A549 (cell line): Measurements from ENCODE around the gene MEIS1. TPM values are rescaled to one million over a fixed set of nuclear protein-coding genes. Genes with fewer than 3 reads are reported as not detected.

Source experiments
- ATAC-seq, 2 experiments: fragments of 200-7000 bp in 1 of 2; fragments of >200 bp in 1 of 2; cut with Nextera tagmentation in 1 of 2; cut with Tn5 transposase in 1 of 2; 3 replicates each; pipeline versions ENCODE4 v1.8.0 to v1.9.1; 2018 to 2020; ENCODE audit warnings: mild to moderate bottlenecking in 1 of 2, moderate library complexity in 1 of 2
- CTCF ChIA-PET: fragments of 300-600 bp; sonication (Branson Sonifier 250); formaldehyde crosslinking; extraction: SDS; loops from one replicate; lab custom pipeline; 2021; ENCODE audit warnings: antibody characterized with exemption, inconsistent platforms; lab: Yijun Ruan, JAX
- POLR2A ChIA-PET: fragments of 350-600 bp; formaldehyde crosslinking; extraction: SDS; loops from one replicate; lab custom pipeline; 2021; ENCODE audit warnings: antibody characterized with exemption, inconsistent platforms; lab: Yijun Ruan, JAX
- DNase-seq, 2 experiments: peaks; one replicate each; pipeline versions ENCODE4 v3.0.0 to v3.0.0-alpha.2; 2011 to 2016; ENCODE audit warnings: low read depth in 1 of 2, low spot score in 1 of 2
- FAIRE-seq: peaks from 2 replicates; lab custom pipeline; 2011; peaks lifted over from hg19 to GRCh38; lab: Jason Lieb, UNC
- H3K27ac ChIP-seq, 2 experiments: fragments of >200 bp; sonication (Bioruptor Twin); formaldehyde crosslinking; 3 replicates each; pipeline ENCODE4 v1.5.1; 2016 to 2017
- H3K4me1 ChIP-seq: fragments of >200 bp; sonication (Bioruptor Twin); formaldehyde crosslinking; 3 replicates; pipeline ENCODE4 v1.6.1; 2016
- H3K4me2 ChIP-seq: fragments of >200 bp; sonication (Bioruptor Twin); formaldehyde crosslinking; 3 replicates; pipeline ENCODE4 v1.6.1; 2016
- H3K4me3 ChIP-seq: fragments of >200 bp; sonication (Bioruptor Twin); formaldehyde crosslinking; 3 replicates; pipeline ENCODE4 v1.5.1; 2016
- H3K9me3 ChIP-seq: fragments of >200 bp; sonication (Bioruptor Twin); formaldehyde crosslinking; 3 replicates; pipeline ENCODE4 v1.6.1; 2016
- ATOH8 ChIP-seq: fragments of 250-450 bp; sonication (Bioruptor Pico); IDR thresholded peaks from 2 replicates; pipeline ENCODE4 v1.5.0; 2020; ENCODE audit warnings: low read depth, mild to moderate bottlenecking, moderate library complexity
- BHLHE40 ChIP-seq: IDR thresholded peaks from 2 replicates; pipeline ENCODE4 v1.6.1; 2012; ENCODE audit warnings: low read depth, low read length, inconsistent platforms
- CHD2 ChIP-seq: fragments of 150-350 bp; IDR thresholded peaks from 2 replicates; pipeline ENCODE4 v1.6.1; 2014; ENCODE audit warnings: low read length; ENCODE audit not compliant: partially characterized antibody
- ELK1 ChIP-seq: fragments of 150-350 bp; IDR thresholded peaks from 2 replicates; pipeline ENCODE4 v1.6.1; 2014; ENCODE audit warnings: low read depth, mild to moderate bottlenecking, low read length
- EP300 ChIP-seq, 2 experiments: fragments of >200 bp; sonication (Bioruptor Twin); formaldehyde crosslinking; IDR thresholded peaks; 2 replicates in 1 of 2; 3 replicates in 1 of 2; pipeline ENCODE4 v1.6.1; 2016 to 2017
- FOSL2 ChIP-seq, 2 experiments: fragments of 450-650 bp in 1 of 2; fragments of >200 bp in 1 of 2; sonication (Bioruptor Twin) in 1 of 2; formaldehyde crosslinking; IDR thresholded peaks; 2 replicates each; pipeline versions ENCODE4 v1.5.0 to v1.6.1; 2016 to 2020; ENCODE audit warnings: mild to moderate bottlenecking in 1 of 2, moderate library complexity in 1 of 2
- HOXA7 ChIP-seq: fragments of 250-450 bp; sonication (Bioruptor Pico); IDR thresholded peaks from 2 replicates; pipeline ENCODE4 v1.5.0; 2020; ENCODE audit warnings: mild to moderate bottlenecking, moderate library complexity
- HOXB13 ChIP-seq: fragments of 250-450 bp; sonication (Bioruptor Pico); IDR thresholded peaks from 2 replicates; pipeline ENCODE4 v1.5.0; 2020; ENCODE audit warnings: low read depth, mild to moderate bottlenecking, moderate library complexity
- JUN ChIP-seq, 2 experiments: fragments of >200 bp; sonication (Bioruptor Twin); formaldehyde crosslinking; IDR thresholded peaks; 2 replicates in 1 of 2; 3 replicates in 1 of 2; pipeline ENCODE4 v1.6.1; 2016 to 2017
- KDM1A ChIP-seq: fragments of 200-600 bp; sonication (generic); IDR thresholded peaks from 2 replicates; pipeline ENCODE4 v1.6.1; 2016; ENCODE audit warnings: low read depth, mild to moderate bottlenecking
- MAZ ChIP-seq: fragments of 150-350 bp; IDR thresholded peaks from 2 replicates; pipeline ENCODE4 v1.6.1; 2014; ENCODE audit warnings: antibody characterized with exemption, low read depth, low read length, borderline replicate concordance
- NFE2L2 ChIP-seq: fragments of 150-350 bp; conservative IDR thresholded peaks from 2 replicates; pipeline ENCODE4 v1.6.1; 2014; ENCODE audit warnings: low read length
- NR3C1 ChIP-seq: fragments of >200 bp; sonication (Bioruptor Twin); formaldehyde crosslinking; IDR thresholded peaks from 3 replicates; pipeline ENCODE4 v1.6.1; 2017
- POLR2A ChIP-seq: IDR thresholded peaks from 2 replicates; pipeline ENCODE4 v1.6.1; 2012; ENCODE audit warnings: mild to moderate bottlenecking, low read length
- POLR2AphosphoS2 ChIP-seq: conservative IDR thresholded peaks from 2 replicates; pipeline ENCODE4 v1.6.1; 2012; ENCODE audit warnings: low read length, improper control_type of control experiment, inconsistent platforms
- RARB ChIP-seq: fragments of 250-450 bp; sonication (Bioruptor Pico); IDR thresholded peaks from 2 replicates; pipeline ENCODE4 v1.8.0; 2021; ENCODE audit warnings: mild to moderate bottlenecking, moderate library complexity
- RNF2 ChIP-seq: fragments of 200-600 bp; sonication (generic); IDR thresholded peaks from 2 replicates; pipeline ENCODE4 v1.6.1; 2016; ENCODE audit warnings: low read depth, mild to moderate bottlenecking, antibody characterized with exemption, moderate library complexity, borderline replicate concordance
- SREBF2 ChIP-seq: fragments of 450-650 bp; IDR thresholded peaks from 2 replicates; pipeline ENCODE4 v1.6.1; 2014; ENCODE audit warnings: mild to moderate bottlenecking, moderate library complexity
- TFCP2L1 ChIP-seq: fragments of 250-450 bp; sonication (Bioruptor Pico); IDR thresholded peaks from 2 replicates; pipeline ENCODE4 v1.5.0; 2021; ENCODE audit warnings: mild to moderate bottlenecking
- USF2 ChIP-seq: fragments of 450-650 bp; IDR thresholded peaks from 2 replicates; pipeline ENCODE4 v1.6.1; 2014; ENCODE audit warnings: antibody characterized with exemption
- WGBS: methylation state at CpG from one replicate; pipeline ENCODE4 v1.1.6; 2017; ENCODE audit errors: missing lambda C conversion rate; 5-methylcytosine and 5-hydroxymethylcytosine counted together
- polyA plus RNA-seq, 4 experiments: library from polyadenylated mRNA; depleted of rRNA in 3 of 4; stranded (reverse); fragments of >200 nt; fragmentation: RNase III in 1 of 4; extraction: RNeasy Plus Mini Kit Qiagen cat#74134 plus additional on column Dnase treatment in 1 of 4; gene quantifications; 2 replicates in 3 of 4; 3 replicates in 1 of 4; pipeline ENCODE4 v1.2.3, GENCODE V29; 2011 to 2017

MEIS1 gene
- polyA plus RNA-seq, 2 of the 4 experiments (the other 2 are of a cell fraction) = 1.9 to 4.2 TPM

GRCh38 chr2:66467718-66468117, 32.8 kb downstream of the MEIS1 start:
- ChIA-PET CTCF (no interaction called here), POLR2A (no interaction called here)
- no peaks in the 10 kb centered on the region for H3K9me3 ChIP-seq
- no peak for TF ChIP-seq RARB (CRISPR knock-in tag)
- no peak for TF ChIP-seq POLR2A
- TF ChIP-seq SREBF2 = no peak
- no peak for TF ChIP-seq USF2
- no peak for TF ChIP-seq RNF2
- no peak for TF ChIP-seq JUN (IDR thresholded peaks at IDR 0.05)
- TF ChIP-seq MAZ = no peak
- TF ChIP-seq HOXA7 (CRISPR knock-in tag) = no peak
- FAIRE-seq (no peak), ATAC-seq (no peak), DNase-seq (no peak)
- no peak overlapping the region for H3K27ac ChIP-seq
- H3K4me3 ChIP-seq = no peak overlapping the region
- H3K4me1 ChIP-seq = no peaks in the 10 kb centered on the region
- no peak overlapping the region for H3K4me2 ChIP-seq

- CTCF ChIA-PET = interaction anchor here (0.8 to 1.3 kb wide), 2 partner anchors 10 to 106 kb away, joined by 3 read pairs; no protein-coding TSS in a partner anchor
- 89% methylated on average over 11 of the region's 11 CpGs for WGBS
- H3K4me1 ChIP-seq = no peaks in the 10 kb centered on the region
- FAIRE-seq (no peak), DNase-seq (no peak), ATAC-seq (no peak)
- POLR2A ChIA-PET = no interaction called here
- H3K4me3 ChIP-seq = no peak overlapping the region
- no peak overlapping the region for H3K27ac ChIP-seq
- TF ChIP-seq CHD2 = no peak
- no peak for TF ChIP-seq HOXB13 (CRISPR knock-in tag)
- TF ChIP-seq TFCP2L1 = no peak
- no peak for TF ChIP-seq POLR2AphosphoS2
- no peak for TF ChIP-seq FOSL2 (IDR thresholded peaks at IDR 0.05)
- no peak for TF ChIP-seq FOSL2 (CRISPR knock-in tag; IDR thresholded peaks at IDR 0.05)
- H3K9me3 ChIP-seq = no peaks in the 10 kb centered on the region
- H3K4me2 ChIP-seq = no peak overlapping the region
These were observed 34.4 kb downstream of the MEIS1 start for GRCh38 chr2:66469214-66469902.

GRCh38 chr2:66470199-66470598, 35.3 kb downstream of the MEIS1 start:
- ATAC-seq (no peak), DNase-seq (no peak), FAIRE-seq (no peak)
- Histone ChIP-seq H3K4me1 (no peaks in the 10 kb centered on the region), H3K27ac (no peak overlapping the region), H3K4me3 (no peak overlapping the region), H3K9me3 (no peaks in the 10 kb centered on the region), H3K4me2 (no peak overlapping the region)
- 49% methylated on average over 2 of the region's 2 CpGs for WGBS
- TF ChIP-seq NR3C1 = no peak
- TF ChIP-seq SREBF2 = no peak
- no peak for TF ChIP-seq EP300 (IDR thresholded peaks at IDR 0.05)
- TF ChIP-seq NFE2L2 = no peak
- TF ChIP-seq ATOH8 (CRISPR knock-in tag) = no peak
- TF ChIP-seq ELK1 = no peak
- no peak for TF ChIP-seq JUN (IDR thresholded peaks at IDR 0.05)
- TF ChIP-seq BHLHE40 = no peak
- TF ChIP-seq KDM1A = no peak
- no peak for TF ChIP-seq USF2
- no peak for TF ChIP-seq MAZ
- no peak for TF ChIP-seq POLR2AphosphoS2
- ChIA-PET POLR2A (no interaction called here), CTCF (no interaction called here)
